HG02610 (cell line): ENCODE data around the gene INSIG2.

Experiments used
- ATAC-seq: cut with Tn5 transposase; IDR thresholded peaks from one replicate; pipeline ENCODE4 v1.9.1; 2021; ENCODE audit warnings: mild to moderate bottlenecking, moderate library complexity; ENCODE audit not compliant: unreplicated experiment

INSIG2 gene

DNA sequence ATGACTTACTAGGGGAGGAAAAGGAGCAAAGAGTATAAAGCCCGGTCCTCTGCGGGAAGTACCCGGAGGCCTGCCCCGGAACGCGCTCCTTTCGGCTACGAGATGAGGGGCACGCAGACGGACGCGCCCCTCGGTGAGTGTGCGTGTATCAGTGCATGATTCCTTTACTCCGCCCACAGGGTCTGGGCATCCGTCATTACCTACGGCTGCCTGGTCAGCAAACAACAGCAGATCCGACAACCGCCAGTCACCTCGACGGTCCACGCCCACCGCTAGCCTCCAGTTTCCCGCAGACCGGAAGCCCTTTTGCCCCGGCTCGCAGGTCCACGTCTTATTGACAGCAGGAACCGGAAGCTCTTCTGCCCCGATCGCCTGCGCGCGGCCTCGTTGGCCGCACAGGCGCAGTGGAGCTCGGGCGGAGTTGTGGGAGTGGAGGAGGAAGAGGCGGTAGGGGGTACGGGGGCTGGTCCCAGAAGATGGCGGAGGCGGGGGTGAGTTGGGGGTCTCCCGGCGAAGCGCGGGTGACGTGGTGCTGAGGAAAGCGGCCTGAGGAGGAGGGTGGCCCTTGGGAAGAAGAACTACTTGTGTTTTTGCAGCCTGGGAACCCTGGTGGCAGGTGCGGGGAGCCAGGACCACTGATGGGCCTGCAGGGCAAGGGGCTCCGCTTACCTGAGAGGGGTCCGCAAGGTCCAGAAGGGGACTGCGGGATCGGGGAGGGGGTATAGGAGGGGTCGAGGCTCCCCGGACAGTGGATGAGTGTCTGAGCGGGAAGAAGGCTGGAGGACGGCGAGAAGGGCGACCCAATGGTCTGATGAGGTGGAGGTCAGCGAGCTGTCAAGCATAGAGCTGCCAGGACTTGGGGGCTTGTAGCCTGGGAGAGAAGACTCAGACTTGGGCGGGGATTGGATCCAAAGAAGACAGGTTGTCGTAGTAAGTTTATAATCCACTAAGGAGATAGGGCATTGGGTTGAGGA is at the start of gene INSIG2:
Gene INSIG2 (plus strand): TSS at position 421 of the 974 bp plus-strand sequence. CDS start 8,086 bp downstream, outside the sequence.
- peak; percentile 97 for ATAC-seq

GRCh38 chr2:118040891-118041290 is 47.4 kb upstream of the INSIG2 start:
- no peak for ATAC-seq

- ATAC-seq, result no peak
These were observed 44.1 kb upstream of the INSIG2 start for GRCh38 chr2:118044103-118044716.

DNA sequence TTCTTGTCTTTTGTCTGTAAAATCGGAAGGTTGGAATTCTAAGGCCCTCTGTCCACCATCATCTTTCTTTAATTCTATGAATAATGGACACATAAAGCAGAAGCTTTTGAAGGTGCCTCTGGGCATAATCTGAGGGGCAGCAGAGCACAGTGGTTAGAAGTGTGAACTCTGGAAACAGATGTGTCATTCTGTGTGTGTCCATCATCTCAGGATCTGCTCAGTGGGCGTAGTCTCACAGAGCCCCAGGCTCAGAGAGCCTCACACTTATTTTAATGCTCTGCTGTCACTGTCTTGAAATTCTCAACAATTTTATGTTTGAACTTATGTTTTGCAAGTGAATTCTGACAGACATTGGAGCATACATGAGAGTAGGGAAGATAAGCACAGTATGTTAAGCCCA is 43.4 kb upstream of the INSIG2 start:
- ATAC-seq, result no peak

DNA sequence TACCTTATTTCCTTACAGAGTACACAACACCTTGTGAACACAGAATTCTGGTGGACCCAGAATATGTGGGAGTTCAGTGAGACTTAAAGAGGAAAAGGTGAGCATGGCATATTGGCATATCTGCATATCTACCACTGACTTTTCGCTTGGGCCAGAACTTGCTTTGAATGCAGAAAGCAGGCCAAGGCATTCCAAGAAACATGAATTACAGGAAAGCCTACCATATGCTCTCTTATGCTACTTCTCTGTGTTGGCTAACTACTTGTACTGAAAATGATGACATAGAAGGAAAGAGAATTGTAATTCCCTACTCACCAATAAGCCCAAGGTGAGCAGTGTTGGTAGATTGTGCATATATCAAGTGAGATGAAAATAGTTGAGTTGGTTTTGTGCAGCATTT is 43.0 kb upstream of the INSIG2 start:
- no peak for ATAC-seq

DNA sequence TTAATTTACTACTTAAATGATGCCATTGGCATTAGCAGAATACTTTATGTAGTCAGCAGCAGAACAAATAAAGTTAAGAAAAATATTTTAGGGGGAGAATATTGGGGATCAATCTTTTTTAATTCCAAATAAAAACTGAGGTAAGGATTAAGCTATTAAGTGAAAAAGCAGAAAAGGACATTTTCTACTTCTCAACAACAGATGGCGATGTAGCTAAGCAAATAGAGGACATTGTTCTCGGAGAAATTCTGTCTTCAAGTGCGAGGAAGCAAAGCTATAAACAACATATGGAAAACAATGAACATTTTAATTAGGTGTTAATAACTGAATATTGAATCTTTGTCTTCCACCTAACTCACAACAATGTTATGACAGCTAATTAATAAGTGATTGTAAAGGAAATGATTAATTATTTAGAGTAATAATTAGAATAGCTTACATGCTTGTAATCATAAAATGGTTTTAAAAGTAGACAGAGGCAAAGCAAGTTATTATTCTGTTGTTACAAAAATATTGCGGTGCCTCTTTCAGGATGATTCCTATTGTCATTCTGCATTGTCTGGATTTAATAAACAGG is 41.5 kb upstream of the INSIG2 start:
- no peak for ATAC-seq

- no peak for ATAC-seq
These were observed 40.9 kb upstream of the INSIG2 start for GRCh38 chr2:118047380-118047826.

DNA sequence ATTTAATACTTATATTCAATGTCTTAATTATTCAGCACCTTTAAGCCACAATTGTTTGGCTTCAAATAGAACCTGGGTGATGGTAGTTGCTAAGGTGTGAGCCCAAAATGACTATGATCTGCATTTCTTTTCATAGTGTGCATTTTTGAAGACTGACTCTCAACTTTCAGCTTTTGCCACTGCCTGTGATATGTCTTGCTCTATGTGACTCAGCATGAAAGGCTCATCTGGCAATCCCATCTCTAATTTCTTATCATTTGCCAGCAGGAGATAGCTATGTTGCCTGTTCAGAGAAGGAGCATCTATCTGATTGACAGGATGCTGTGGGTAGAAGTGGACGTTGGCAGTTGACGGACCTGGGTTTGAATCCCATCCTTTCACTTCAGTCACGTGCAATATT is 39.9 kb upstream of the INSIG2 start:
- no peak for ATAC-seq

- ATAC-seq, result peak; percentile 17
These were observed 39.0 kb upstream of the INSIG2 start for GRCh38 chr2:118049140-118049815.

DNA sequence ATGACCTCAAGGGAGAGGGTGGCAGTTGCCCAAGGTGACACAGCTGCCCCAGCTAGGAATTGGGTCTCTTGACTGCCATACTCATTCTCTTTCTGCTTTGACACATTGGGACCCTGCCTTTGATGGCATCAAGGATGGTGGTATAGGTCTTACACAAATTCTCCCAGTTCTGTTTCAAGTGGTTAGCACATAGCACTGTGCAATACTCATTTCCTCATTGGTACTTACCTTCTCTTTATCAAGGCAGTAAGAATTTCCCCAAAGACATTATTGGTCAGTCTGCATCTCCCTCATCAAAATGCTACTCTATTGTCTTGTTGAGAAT is 38.5 kb upstream of the INSIG2 start:
- ATAC-seq, result peak; percentile 95

GRCh38 chr2:118050386-118050785 is 37.9 kb upstream of the INSIG2 start:
- ATAC-seq, result no peak

DNA sequence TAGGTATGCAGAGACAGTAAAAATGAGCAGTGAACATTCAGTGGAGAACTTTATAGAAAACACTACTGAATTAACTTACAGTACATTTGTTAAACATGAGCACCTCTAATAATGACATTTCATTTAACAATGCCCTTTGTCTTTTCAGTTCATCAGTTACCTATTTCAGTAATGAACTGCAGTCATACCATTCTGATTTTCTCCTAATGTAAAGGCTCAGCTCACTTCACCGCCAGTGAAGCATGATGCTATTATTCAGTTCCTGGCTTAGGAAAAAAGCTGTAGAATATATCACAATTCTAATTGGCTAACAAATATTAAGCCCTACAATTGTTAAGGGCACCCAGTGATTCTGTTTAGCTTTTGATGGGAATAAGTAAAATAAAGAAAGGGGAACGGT is 37.3 kb upstream of the INSIG2 start:
- ATAC-seq, result no peak

- no peak for ATAC-seq
These were observed 36.4 kb upstream of the INSIG2 start for GRCh38 chr2:118051826-118052358.

- ATAC-seq, result no peak
These were observed 35.8 kb upstream of the INSIG2 start for GRCh38 chr2:118052474-118052873.

GRCh38 chr2:118053681-118054080 is 34.6 kb upstream of the INSIG2 start:
- ATAC-seq, result no peak

DNA sequence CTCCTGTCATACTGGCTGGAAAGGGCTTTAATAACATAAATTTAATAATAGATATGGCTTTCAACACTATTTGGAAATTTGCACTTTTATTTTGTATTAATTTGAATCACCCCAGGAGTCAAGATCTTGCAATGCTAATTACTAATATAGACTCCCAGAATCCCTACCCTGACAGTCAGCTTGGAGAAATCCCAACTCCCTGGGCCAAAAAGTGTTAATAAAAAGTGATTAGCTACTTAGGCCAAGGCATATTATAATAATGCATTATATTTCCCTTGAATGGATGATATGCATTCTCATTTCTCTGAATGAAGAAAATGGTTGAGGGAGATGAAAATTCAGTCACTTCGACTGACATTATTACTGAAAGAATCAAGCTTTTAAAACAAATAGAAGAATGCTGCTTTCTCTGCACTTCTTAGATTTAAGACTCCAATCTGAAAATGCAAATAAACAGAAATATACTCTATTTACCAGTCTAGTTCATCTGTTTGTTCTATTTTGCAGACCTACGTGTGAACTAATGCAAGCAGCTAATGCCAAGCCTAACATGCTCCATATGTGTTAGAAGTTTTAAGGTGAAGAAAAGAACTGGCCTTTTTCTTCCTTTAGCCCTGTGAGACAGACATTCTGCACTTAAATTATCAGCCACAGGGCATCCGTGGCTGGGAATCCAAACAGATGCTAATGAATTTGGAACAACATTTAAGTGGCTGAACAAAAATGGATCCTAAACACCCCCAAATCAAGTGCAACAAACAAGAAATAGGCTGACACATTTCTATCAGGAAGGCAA is 33.9 kb upstream of the INSIG2 start:
- ATAC-seq, result no peak

DNA sequence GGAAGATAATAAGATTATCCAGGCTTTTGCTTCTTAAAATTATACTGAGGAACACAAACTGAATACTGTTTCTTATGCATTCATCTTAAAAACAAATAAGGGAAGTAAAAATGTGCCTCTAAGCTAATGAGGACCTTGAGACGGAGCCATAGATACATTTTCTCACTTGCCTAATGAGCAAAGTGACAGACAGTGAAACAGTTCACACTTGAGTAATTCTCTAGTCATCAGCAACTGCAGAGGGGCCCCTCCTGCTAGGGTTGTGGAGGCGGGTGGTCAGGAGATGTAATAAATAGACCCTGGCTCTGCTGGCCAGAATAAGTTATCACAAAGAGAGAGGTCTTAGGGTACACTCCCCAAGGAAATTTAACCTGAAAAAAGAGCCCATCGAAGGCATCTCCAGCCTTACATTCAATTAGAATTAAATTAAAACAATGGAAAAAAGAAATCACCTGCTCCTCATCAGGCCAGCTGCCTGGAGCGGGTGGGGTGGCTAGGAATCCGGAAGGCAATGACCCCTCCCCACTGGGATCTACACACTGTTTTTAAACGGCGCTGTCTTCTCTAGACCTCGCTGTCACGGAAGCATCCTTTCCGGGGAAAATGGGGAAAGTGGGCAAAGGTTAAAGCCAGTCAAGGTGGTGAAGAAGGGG is 32.6 kb upstream of the INSIG2 start:
- peak; percentile 85 for ATAC-seq

DNA sequence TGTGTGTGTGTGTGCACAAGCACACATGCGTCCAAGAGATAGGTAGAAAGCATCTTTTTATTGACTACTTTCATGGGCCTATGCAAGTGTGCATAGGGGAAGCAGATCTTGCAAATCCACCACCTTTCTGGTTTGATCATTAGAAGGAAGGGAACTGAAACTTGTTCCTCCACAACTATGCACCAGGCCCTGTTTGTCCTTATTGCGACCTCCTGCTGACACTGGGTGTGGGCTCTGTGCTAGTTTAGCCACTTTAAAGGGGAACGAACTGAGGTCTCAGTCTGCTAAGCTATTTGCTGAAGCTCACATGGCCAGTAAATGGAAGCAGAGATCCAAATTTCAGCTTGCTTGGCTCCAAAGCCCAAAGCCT is 32.1 kb upstream of the INSIG2 start:
- ATAC-seq, result peak; percentile 78

GRCh38 chr2:118056801-118057200 is 31.5 kb upstream of the INSIG2 start:
- no peak for ATAC-seq

DNA sequence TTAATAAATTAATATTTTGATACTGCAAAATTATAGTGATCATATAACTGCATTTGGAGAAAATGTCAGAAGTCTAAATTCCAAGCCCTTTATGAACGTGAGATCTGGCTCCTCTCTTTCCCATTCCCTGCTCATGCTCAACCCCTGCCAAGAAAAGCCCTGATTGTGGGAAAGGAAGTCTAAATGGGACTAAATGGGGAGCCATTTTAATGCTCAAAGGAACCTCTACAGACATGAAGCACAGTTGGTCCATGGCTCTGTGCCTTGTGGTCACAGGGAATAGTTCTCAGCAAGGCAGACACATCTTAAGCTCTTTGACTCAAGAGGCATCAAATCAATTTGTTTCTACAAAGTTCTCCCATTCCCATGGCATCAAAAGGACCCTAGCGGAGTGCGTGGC is 29.3 kb upstream of the INSIG2 start:
- no peak for ATAC-seq
